PC-9 (cell line): ENCODE results near the gene CHST11. TPM values are rescaled to one million over a fixed set of nuclear protein-coding genes. Genes with fewer than 3 reads are reported as not detected.

Experiments used
- BruUV-seq: library from RNA; stranded (reverse); fragments of 400-500 nt; replicated peaks from 2 replicates; lab custom pipeline; 2021; lab: Mats Ljungman, UMichigan
- CTCF ChIA-PET: fragments of 300-600 bp; sonication (Branson Sonifier 250); formaldehyde crosslinking; loops from one replicate; lab custom pipeline; 2022; ENCODE audit warnings: antibody characterized with exemption; lab: Charles Lee
- POLR2A ChIA-PET: fragments of 300-600 bp; sonication (Branson Sonifier 250); formaldehyde crosslinking; loops from one replicate; lab custom pipeline; 2022; ENCODE audit warnings: antibody characterized with exemption; ENCODE audit not compliant: unreplicated experiment; lab: Charles Lee
- DNase-seq, 2 experiments: peaks; one replicate each; pipeline versions ENCODE4 v3.0.0 to v3.0.0-alpha.2; 2015 to 2022; ENCODE audit warnings: mixed read lengths in 1 of 2
- H2AFZ ChIP-seq: fragments of 200-600 bp; sonication (generic); 2 replicates; pipeline ENCODE4 v1.8.1; 2017; ENCODE audit warnings: antibody characterized with exemption
- H3F3A ChIP-seq: fragments of 200-600 bp; sonication (generic); 2 replicates; pipeline ENCODE4 v1.8.1; 2017; ENCODE audit warnings: antibody characterized with exemption, mild to moderate bottlenecking, low read depth; ENCODE audit not compliant: insufficient read depth
- H3K27ac ChIP-seq: fragments of 200-600 bp; sonication (generic); 2 replicates; pipeline ENCODE4 v1.6.1; 2016; ENCODE audit warnings: mixed run types
- H3K27me3 ChIP-seq: fragments of 200-600 bp; sonication (generic); 2 replicates; pipeline ENCODE4 v1.6.1; 2016; ENCODE audit warnings: low read depth, mixed run types; ENCODE audit not compliant: insufficient read depth
- H3K36me3 ChIP-seq: fragments of 200-600 bp; sonication (generic); 2 replicates; pipeline ENCODE4 v1.6.1; 2016; ENCODE audit warnings: low read depth, mixed run types
- H3K4me1 ChIP-seq: fragments of 200-600 bp; sonication (generic); replicated peaks from 2 replicates; pipeline ENCODE4 v1.6.1; 2016; ENCODE audit warnings: mixed run types; ENCODE audit not compliant: insufficient read depth
- H3K4me2 ChIP-seq: fragments of 200-600 bp; sonication (generic); 2 replicates; pipeline ENCODE4 v1.6.1; 2017; ENCODE audit warnings: mixed run types
- H3K4me3 ChIP-seq: fragments of 200-600 bp; sonication (generic); 2 replicates; pipeline ENCODE4 v1.6.1; 2016; ENCODE audit warnings: mixed run types
- H3K79me2 ChIP-seq: fragments of 200-600 bp; sonication (generic); 2 replicates; pipeline ENCODE4 v1.6.1; 2017; ENCODE audit warnings: low read depth, mixed run types
- H3K9me2 ChIP-seq: fragments of 200-600 bp; sonication (generic); 2 replicates; pipeline ENCODE4 v1.8.1; 2017; ENCODE audit warnings: mild to moderate bottlenecking; ENCODE audit not compliant: insufficient read depth
- H3K9me3 ChIP-seq: fragments of 200-600 bp; sonication (generic); 2 replicates; pipeline ENCODE4 v1.8.1; 2016; ENCODE audit warnings: low read depth; ENCODE audit not compliant: insufficient read depth
- H4K20me1 ChIP-seq: fragments of 200-600 bp; sonication (generic); 2 replicates; pipeline ENCODE4 v1.8.1; 2017; ENCODE audit not compliant: insufficient read depth
- EZH2 ChIP-seq: fragments of 200-600 bp; sonication (generic); IDR thresholded peaks from 2 replicates; pipeline ENCODE4 v1.8.0; 2017; ENCODE audit warnings: antibody characterized with exemption, low read depth
- intact Hi-C: fragments of 100-400 bp; cut with micrococcal nuclease; formaldehyde crosslinking; loops from one replicate; pipeline ENCODE4 v1.10.0; 2022; ENCODE audit not compliant: unreplicated experiment
- total RNA-seq: library from RNA; stranded (reverse); gene quantifications from 2 replicates; pipeline ENCODE4 v1.2.3, GENCODE V29; 2021
- TF ChIP-seq, protein P1 (sequence below): fragments of 200-600 bp; sonication (generic); conservative IDR thresholded peaks from 2 replicates; pipeline ENCODE4 v1.6.1; 2017; ENCODE audit warnings: mixed run types, antibody characterized with exemption, mild to moderate bottlenecking, moderate library complexity

Gene CHST11
- total RNA-seq, 1 experiment from 2014 or later = 39.9 TPM

DNA sequence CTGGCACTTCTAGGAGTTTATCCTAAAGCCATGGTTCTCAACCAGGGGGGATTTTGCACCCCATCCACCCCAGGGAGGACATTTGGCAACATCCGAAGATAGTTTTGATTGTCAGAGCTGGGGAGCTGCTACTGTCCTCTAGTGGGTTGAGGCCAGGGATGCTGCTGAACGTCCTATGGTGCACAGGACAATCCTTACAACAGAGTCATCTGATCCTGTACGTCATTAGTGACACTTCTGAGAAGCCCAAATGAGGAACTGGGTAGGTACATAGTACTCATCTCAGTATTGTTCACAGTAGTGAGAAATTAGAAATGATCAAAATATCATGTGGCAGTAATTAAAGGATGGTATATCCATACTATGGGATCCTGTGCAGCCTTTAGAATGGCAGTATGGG lies 185.1 kb downstream of the CHST11 start:
- intact Hi-C loops = no loop called here

DNA sequence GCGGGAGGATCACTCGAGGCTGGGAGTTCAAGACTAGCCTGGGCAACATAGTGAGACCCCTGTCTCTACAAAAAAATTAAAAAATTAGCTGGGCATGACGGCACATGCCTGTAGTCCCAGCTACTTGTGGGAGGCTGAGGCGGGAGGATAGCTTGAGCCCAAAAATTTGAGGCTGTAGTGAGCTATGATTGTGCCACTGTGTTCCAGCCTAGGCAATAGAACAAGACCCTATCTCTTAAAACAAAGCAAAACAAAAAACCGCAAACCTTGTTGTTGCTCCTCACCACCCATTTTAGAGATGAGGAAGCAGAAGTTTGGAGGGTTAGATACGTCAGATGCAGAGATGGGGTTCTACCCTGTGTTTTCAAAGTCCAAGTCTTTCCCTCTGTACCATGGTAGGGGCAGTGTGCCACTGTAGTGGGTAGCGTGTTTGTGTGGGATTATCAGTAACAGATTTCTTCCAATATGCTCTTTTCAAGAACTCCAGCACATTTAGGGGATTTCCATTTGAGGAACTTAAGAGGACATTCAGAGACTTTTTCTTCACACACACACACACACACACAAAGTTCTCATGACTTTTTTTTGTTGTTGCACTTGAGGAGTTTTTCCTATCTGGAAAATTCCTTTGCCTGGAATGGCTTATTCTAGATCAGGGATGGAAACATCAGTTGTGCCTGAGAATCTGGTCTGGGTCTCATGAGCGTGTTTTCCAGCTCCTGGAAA lies 186.5 kb downstream of the CHST11 start:
- intact Hi-C loops = no loop called here
- Histone ChIP-seq H3K4me3 (no peak overlapping the region), H3K4me2 (no peak overlapping the region), H3K79me2 (peaks cover 67% of the 10 kb centered on the region), H3K36me3 (peaks cover 21% of the 10 kb centered on the region; the same call in 1 of the 2 replicates), H3K9me2 (no peaks in the 10 kb centered on the region), H3K27me3 (no peaks in the 10 kb centered on the region), H3F3A (peaks cover 15% of the 10 kb centered on the region; the same call in 1 of the 2 replicates), H2AFZ (no peak overlapping the region), H3K9me3 (no peaks in the 10 kb centered on the region), H4K20me1 (peaks cover 3% of the 10 kb centered on the region; the same call in 1 of the 2 replicates), H3K4me1 (no peaks in the 10 kb centered on the region), H3K27ac (no peak overlapping the region)
- POLR2A ChIA-PET = no interaction called here
- BruUV-seq = no TSS peak
- DNase-seq = no peak
- CTCF ChIA-PET = no interaction called here
- no peak for TF ChIP-seq EZH2
- TF ChIP-seq, protein P1, sequence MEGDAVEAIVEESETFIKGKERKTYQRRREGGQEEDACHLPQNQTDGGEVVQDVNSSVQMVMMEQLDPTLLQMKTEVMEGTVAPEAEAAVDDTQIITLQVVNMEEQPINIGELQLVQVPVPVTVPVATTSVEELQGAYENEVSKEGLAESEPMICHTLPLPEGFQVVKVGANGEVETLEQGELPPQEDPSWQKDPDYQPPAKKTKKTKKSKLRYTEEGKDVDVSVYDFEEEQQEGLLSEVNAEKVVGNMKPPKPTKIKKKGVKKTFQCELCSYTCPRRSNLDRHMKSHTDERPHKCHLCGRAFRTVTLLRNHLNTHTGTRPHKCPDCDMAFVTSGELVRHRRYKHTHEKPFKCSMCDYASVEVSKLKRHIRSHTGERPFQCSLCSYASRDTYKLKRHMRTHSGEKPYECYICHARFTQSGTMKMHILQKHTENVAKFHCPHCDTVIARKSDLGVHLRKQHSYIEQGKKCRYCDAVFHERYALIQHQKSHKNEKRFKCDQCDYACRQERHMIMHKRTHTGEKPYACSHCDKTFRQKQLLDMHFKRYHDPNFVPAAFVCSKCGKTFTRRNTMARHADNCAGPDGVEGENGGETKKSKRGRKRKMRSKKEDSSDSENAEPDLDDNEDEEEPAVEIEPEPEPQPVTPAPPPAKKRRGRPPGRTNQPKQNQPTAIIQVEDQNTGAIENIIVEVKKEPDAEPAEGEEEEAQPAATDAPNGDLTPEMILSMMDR = no peak

More for the DNA sequence above, 185.1 kb downstream of the CHST11 start:
- H3K27ac ChIP-seq = no peak overlapping the region
- H4K20me1 ChIP-seq = peaks cover 3% of the 10 kb centered on the region; the same call in 1 of the 2 replicates
- H3K9me3 ChIP-seq = no peaks in the 10 kb centered on the region
- H3K4me1 ChIP-seq = no peaks in the 10 kb centered on the region
- no peak overlapping the region for H3K4me3 ChIP-seq
- no peak for DNase-seq
- H3K79me2 ChIP-seq = peaks cover 63% of the 10 kb centered on the region
- ChIA-PET CTCF (no interaction called here), POLR2A (no interaction called here)
- H3F3A ChIP-seq = peaks cover 15% of the 10 kb centered on the region; the same call in 1 of the 2 replicates
- H3K27me3 ChIP-seq = no peaks in the 10 kb centered on the region
- no peak overlapping the region for H2AFZ ChIP-seq
- BruUV-seq = no TSS peak
- H3K4me2 ChIP-seq = no peak overlapping the region
- H3K36me3 ChIP-seq = peaks cover 21% of the 10 kb centered on the region; the same call in 1 of the 2 replicates
- TF ChIP-seq, protein P1 = no peak
- TF ChIP-seq EZH2 = no peak
- H3K9me2 ChIP-seq = no peaks in the 10 kb centered on the region

DNA sequence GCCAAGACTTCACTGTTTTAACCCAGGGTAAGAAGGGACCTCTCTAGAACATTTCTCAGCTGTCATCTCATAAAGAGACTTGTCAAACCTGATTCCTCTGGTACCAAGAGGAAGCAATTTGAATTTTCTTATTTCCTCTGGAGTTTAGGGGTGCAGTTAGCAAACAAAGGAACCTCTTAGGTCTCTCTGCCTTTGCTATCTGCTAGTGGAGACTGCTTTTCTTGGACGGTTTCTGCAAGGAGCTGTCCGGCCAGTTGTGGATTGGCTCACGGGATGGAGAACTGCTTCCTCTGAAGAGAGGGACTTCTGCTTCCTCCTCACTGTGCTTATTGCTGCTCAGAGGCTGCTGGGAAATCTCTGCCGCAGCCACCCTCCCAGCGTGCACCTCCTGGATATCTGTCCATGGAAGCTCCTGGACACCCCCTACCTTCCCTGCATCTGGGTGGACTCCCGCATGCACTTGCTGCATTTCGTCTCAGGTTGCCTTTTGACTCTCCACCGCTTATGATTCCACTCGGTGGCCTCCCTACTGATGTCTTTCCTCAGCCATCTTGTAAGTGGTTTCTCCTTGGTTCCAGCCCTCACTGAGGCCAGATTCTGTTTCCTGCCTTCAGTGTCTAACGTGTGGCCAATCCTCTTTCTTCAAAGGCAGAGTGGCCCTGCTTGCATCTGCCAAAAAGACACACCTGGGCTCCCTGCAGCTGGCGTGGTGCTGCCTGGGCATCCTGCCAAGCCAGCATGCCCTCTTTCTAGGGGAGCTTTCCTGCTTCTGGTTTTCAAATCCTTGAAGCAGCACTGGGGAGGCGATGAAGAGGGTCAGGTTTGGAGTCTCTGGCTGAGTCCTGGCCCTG lies 187.3 kb downstream of the CHST11 start:
- Histone ChIP-seq H3F3A (peaks cover 11% of the 10 kb centered on the region; the same call in 1 of the 2 replicates), H3K79me2 (peaks cover 67% of the 10 kb centered on the region), H3K36me3 (peaks cover 17% of the 10 kb centered on the region; the same call in 1 of the 2 replicates), H3K27ac (no peak overlapping the region), H3K9me2 (no peaks in the 10 kb centered on the region), H4K20me1 (peaks cover 3% of the 10 kb centered on the region; the same call in 1 of the 2 replicates), H2AFZ (no peak overlapping the region), H3K4me1 (no peaks in the 10 kb centered on the region), H3K27me3 (no peaks in the 10 kb centered on the region), H3K4me3 (no peak overlapping the region), H3K4me2 (no peak overlapping the region), H3K9me3 (no peaks in the 10 kb centered on the region)
- BruUV-seq = no TSS peak
- no peak for TF ChIP-seq EZH2
- TF ChIP-seq, protein P1 = no peak
- POLR2A ChIA-PET = interaction anchor here (0.6 to 0.7 kb wide), 3 partner anchors 40 to 786 kb away, joined by 3 to 4 read pairs (median 3); no protein-coding TSS in a partner anchor
- CTCF ChIA-PET = no interaction called here
- DNase-seq = peak in 1 of 2 experiments; percentile 37
- intact Hi-C loops = no loop called here
